HG02610 (cell line): ENCODE data around the gene PERCC1.

Experiments used
- ATAC-seq: cut with Tn5 transposase; IDR thresholded peaks from one replicate; pipeline ENCODE4 v1.9.1; 2021; ENCODE audit warnings: mild to moderate bottlenecking, moderate library complexity; ENCODE audit not compliant: unreplicated experiment

The PERCC1 gene

GRCh38 chr16:1408171-1408837, 22.6 kb upstream of the PERCC1 start:
- peak; percentile 76 for ATAC-seq

- no peak for ATAC-seq
Observed at GRCh38 chr16:1412847-1413246, 18.0 kb upstream of the PERCC1 start.

- peak; percentile 32 for ATAC-seq
Observed at GRCh38 chr16:1413684-1414531, 17.0 kb upstream of the PERCC1 start.

GRCh38 chr16:1414532-1415260, 16.2 kb upstream of the PERCC1 start, which contains the start of gene UNKL:
Gene UNKL, minus strand, starts transcription at chr16:1414704. Its CDS starts 13 bp downstream, at chr16:1414691.
- ATAC-seq, result peak; percentile 35

GRCh38 chr16:1416521-1416941, 14.3 kb upstream of the PERCC1 start:
- ATAC-seq, result no peak

GRCh38 chr16:1420111-1420539, 10.8 kb upstream of the PERCC1 start:
- peak; percentile 1 for ATAC-seq

- no peak for ATAC-seq
Observed at GRCh38 chr16:1422076-1422475, 8.8 kb upstream of the PERCC1 start.

GRCh38 chr16:1424028-1424427, 6.8 kb upstream of the PERCC1 start:
- no peak for ATAC-seq

- no peak for ATAC-seq
Observed at GRCh38 chr16:1425616-1426370, 5.1 kb upstream of the PERCC1 start.

- no peak for ATAC-seq
Observed at GRCh38 chr16:1426734-1427471, 4.0 kb upstream of the PERCC1 start.

- ATAC-seq, result no peak
Observed at GRCh38 chr16:1427473-1428461, 3.1 kb upstream of the PERCC1 start.

GRCh38 chr16:1428511-1428910, 2.4 kb upstream of the PERCC1 start:
- no peak for ATAC-seq

- ATAC-seq, result no peak
Observed at GRCh38 chr16:1429012-1429411, 1.9 kb upstream of the PERCC1 start.

GRCh38 chr16:1429631-1430030, 1.2 kb upstream of the PERCC1 start:
- ATAC-seq, result no peak

- no peak for ATAC-seq
Observed at GRCh38 chr16:1430214-1430758, 592 bp upstream of the PERCC1 start.

GRCh38 chr16:1431497-1432270, 806 bp downstream of the PERCC1 start:
- ATAC-seq, result no peak

- ATAC-seq, result no peak
Observed at GRCh38 chr16:1432388-1433262, 1.7 kb downstream of the PERCC1 start.
